SK-N-SH treated with all-trans-retinoic acid at 6 μM for 48 hours (cell line): ENCODE measurements around the gene OR8D2.
"Not testable (repeated sequence)": the region's sequence is repeated elsewhere in the genome, so short reads cannot be mapped to it uniquely, and the experiment has no call there.

Source experiments
- ATAC-seq: fragments of 200-7000 bp; cut with Tn5 transposase; 3 replicates; pipeline ENCODE4 v1.9.1; 2020; ENCODE audit warnings: mild to moderate bottlenecking, moderate library complexity
- BACH2 ChIP-seq: fragments of 250-450 bp; sonication (Bioruptor Pico); IDR thresholded peaks from 2 replicates; pipeline ENCODE4 v1.9.0; 2021; ENCODE audit warnings: mild to moderate bottlenecking, borderline replicate concordance
- CREB5 ChIP-seq: fragments of 250-450 bp; sonication (Bioruptor Pico); IDR thresholded peaks from 2 replicates; pipeline ENCODE4 v1.5.1; 2020; ENCODE audit warnings: low read depth, mild to moderate bottlenecking, moderate library complexity
- CSDC2 ChIP-seq: fragments of 250-450 bp; sonication (Bioruptor Pico); IDR thresholded peaks from 2 replicates; pipeline ENCODE4 v1.5.0; 2020; ENCODE audit warnings: mild to moderate bottlenecking, moderate library complexity
- CSRNP3 ChIP-seq: fragments of 250-450 bp; sonication (Bioruptor Pico); IDR thresholded peaks from 2 replicates; pipeline ENCODE4 v1.5.1; 2021; ENCODE audit warnings: mild to moderate bottlenecking, moderate library complexity
- ESRRG ChIP-seq: fragments of 250-450 bp; sonication (Bioruptor Pico); IDR thresholded peaks from 2 replicates; pipeline ENCODE4 v1.6.1; 2021; ENCODE audit warnings: mild to moderate bottlenecking
- GLIS3 ChIP-seq: fragments of 250-450 bp; sonication (Bioruptor Pico); IDR thresholded peaks from 2 replicates; pipeline ENCODE4 v1.5.0; 2020; ENCODE audit warnings: mild to moderate bottlenecking, moderate library complexity
- ISL1 ChIP-seq: fragments of 250-450 bp; sonication (Bioruptor Pico); IDR thresholded peaks from 2 replicates; pipeline ENCODE4 v2.1.2; 2022; ENCODE audit warnings: mild to moderate bottlenecking, moderate library complexity
- SNAI2 ChIP-seq: fragments of 250-450 bp; sonication (Bioruptor Pico); IDR thresholded peaks from 2 replicates; pipeline ENCODE4 v1.5.0; 2020; ENCODE audit warnings: mild to moderate bottlenecking, moderate library complexity
- TCF4 ChIP-seq: fragments of 250-450 bp; sonication (Bioruptor Pico); IDR thresholded peaks from 2 replicates; pipeline ENCODE4 v1.8.0; 2021; ENCODE audit warnings: mild to moderate bottlenecking, moderate library complexity, borderline replicate concordance
- TOX ChIP-seq: fragments of 250-450 bp; sonication (Bioruptor Pico); IDR thresholded peaks from 2 replicates; pipeline ENCODE4 v1.8.0; 2021; ENCODE audit warnings: mild to moderate bottlenecking, moderate library complexity, borderline replicate concordance
- ZC3H10 ChIP-seq: fragments of 250-450 bp; sonication (Bioruptor Pico); IDR thresholded peaks from 2 replicates; pipeline ENCODE4 v1.5.1; 2021; ENCODE audit warnings: mild to moderate bottlenecking, moderate library complexity
- ZFP30 ChIP-seq: fragments of 450-650 bp; formaldehyde crosslinking; IDR thresholded peaks from 2 replicates; pipeline ENCODE4 v1.5.0; 2022; ENCODE audit warnings: mild to moderate bottlenecking, moderate library complexity
- ZNF70 ChIP-seq: fragments of 450-650 bp; formaldehyde crosslinking; IDR thresholded peaks from 2 replicates; pipeline ENCODE4 v1.5.0; 2020; ENCODE audit warnings: mild to moderate bottlenecking, moderate library complexity
- ZNF8 ChIP-seq: fragments of 450-650 bp; formaldehyde crosslinking; IDR thresholded peaks from 2 replicates; pipeline ENCODE4 v1.5.0; 2020; ENCODE audit warnings: mild to moderate bottlenecking, moderate library complexity
- TF ChIP-seq, protein P1 (sequence below): fragments of 250-450 bp; sonication (Bioruptor Pico); IDR thresholded peaks from 2 replicates; pipeline ENCODE4 v1.8.0; 2020; ENCODE audit warnings: mild to moderate bottlenecking, moderate library complexity, borderline replicate concordance
- TF ChIP-seq, protein P2 (sequence below): fragments of 250-450 bp; sonication (Bioruptor Pico); IDR thresholded peaks from 2 replicates; pipeline ENCODE4 v1.5.0; 2020; ENCODE audit warnings: mild to moderate bottlenecking, moderate library complexity

Gene OR8D2

DNA sequence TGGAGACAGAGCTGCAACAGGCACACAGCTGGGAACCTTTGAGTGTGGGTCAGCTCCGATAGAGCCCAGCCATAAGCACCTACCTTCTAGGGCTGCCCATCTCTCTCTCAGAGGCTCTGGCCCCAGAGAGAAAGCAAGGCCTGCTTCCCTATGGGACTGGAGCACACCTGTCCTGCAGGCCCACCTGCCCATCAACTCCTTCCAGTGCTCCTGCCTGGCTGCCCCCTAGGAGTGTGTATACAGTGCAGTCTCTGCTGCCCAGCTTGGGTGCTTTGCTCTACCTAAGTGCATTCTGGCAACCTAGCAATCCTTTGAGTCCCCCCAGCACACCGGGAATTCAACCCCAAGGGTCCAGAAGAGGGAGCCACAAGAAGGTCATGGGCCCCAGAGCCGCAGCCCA lies 42.8 kb downstream of the OR8D2 start:
- no peak for ATAC-seq

DNA sequence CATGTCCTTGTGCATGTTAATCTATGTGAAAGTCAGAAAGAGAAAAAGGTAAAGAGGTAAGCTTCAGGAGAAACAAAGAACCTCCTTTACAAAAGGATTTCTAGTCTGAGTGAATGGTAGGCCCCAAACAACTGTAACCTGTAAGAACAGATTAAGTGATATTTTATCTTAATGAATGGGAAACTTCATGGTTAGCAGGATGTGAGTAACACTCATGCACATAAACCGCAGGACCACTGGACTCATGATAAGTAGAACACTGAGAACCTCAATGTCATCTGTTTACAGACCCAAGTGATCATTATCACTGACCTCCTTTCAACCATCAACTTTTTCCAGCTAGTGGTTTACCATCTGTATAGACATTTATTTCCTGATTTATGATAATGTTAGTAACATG lies 43.9 kb downstream of the OR8D2 start:
- ATAC-seq, result no peak
- no peak for TF ChIP-seq ESRRG (CRISPR knock-in tag)
- no peak for TF ChIP-seq CREB5
- TF ChIP-seq TOX, result no peak
- no peak for TF ChIP-seq ISL1 (CRISPR knock-in tag)
- TF ChIP-seq ZFP30 (CRISPR knock-in tag), result no peak
- TF ChIP-seq, protein P1, sequence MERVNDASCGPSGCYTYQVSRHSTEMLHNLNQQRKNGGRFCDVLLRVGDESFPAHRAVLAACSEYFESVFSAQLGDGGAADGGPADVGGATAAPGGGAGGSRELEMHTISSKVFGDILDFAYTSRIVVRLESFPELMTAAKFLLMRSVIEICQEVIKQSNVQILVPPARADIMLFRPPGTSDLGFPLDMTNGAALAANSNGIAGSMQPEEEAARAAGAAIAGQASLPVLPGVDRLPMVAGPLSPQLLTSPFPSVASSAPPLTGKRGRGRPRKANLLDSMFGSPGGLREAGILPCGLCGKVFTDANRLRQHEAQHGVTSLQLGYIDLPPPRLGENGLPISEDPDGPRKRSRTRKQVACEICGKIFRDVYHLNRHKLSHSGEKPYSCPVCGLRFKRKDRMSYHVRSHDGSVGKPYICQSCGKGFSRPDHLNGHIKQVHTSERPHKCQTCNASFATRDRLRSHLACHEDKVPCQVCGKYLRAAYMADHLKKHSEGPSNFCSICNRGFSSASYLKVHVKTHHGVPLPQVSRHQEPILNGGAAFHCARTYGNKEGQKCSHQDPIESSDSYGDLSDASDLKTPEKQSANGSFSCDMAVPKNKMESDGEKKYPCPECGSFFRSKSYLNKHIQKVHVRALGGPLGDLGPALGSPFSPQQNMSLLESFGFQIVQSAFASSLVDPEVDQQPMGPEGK, result no peak
- no peak for TF ChIP-seq TCF4 (CRISPR knock-in tag)
- TF ChIP-seq SNAI2, result no peak

More for the DNA sequence above, 42.8 kb downstream of the OR8D2 start:
- no peak for TF ChIP-seq CSDC2 (CRISPR knock-in tag)
- TF ChIP-seq CSRNP3 (CRISPR knock-in tag), result no peak
- no peak for TF ChIP-seq ZFP30 (CRISPR knock-in tag)
- TF ChIP-seq TCF4 (CRISPR knock-in tag), result no peak
- no peak for TF ChIP-seq GLIS3
- TF ChIP-seq ZC3H10, result no peak

GRCh38 chr11:124274000-124274399 lies 46.0 kb downstream of the OR8D2 start:
- TF ChIP-seq ZNF8, result no peak
- no peak for TF ChIP-seq TOX
- no peak for TF ChIP-seq ZNF70 (CRISPR knock-in tag)
- no peak for TF ChIP-seq BACH2 (CRISPR knock-in tag)
- no peak for TF ChIP-seq GLIS3
- TF ChIP-seq, protein P2, sequence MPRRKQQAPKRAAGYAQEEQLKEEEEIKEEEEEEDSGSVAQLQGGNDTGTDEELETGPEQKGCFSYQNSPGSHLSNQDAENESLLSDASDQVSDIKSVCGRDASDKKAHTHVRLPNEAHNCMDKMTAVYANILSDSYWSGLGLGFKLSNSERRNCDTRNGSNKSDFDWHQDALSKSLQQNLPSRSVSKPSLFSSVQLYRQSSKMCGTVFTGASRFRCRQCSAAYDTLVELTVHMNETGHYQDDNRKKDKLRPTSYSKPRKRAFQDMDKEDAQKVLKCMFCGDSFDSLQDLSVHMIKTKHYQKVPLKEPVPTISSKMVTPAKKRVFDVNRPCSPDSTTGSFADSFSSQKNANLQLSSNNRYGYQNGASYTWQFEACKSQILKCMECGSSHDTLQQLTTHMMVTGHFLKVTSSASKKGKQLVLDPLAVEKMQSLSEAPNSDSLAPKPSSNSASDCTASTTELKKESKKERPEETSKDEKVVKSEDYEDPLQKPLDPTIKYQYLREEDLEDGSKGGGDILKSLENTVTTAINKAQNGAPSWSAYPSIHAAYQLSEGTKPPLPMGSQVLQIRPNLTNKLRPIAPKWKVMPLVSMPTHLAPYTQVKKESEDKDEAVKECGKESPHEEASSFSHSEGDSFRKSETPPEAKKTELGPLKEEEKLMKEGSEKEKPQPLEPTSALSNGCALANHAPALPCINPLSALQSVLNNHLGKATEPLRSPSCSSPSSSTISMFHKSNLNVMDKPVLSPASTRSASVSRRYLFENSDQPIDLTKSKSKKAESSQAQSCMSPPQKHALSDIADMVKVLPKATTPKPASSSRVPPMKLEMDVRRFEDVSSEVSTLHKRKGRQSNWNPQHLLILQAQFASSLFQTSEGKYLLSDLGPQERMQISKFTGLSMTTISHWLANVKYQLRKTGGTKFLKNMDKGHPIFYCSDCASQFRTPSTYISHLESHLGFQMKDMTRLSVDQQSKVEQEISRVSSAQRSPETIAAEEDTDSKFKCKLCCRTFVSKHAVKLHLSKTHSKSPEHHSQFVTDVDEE (CRISPR knock-in tag), result no peak
- no peak for TF ChIP-seq CREB5
- TF ChIP-seq, protein P1, result no peak
- ATAC-seq, result no peak

DNA sequence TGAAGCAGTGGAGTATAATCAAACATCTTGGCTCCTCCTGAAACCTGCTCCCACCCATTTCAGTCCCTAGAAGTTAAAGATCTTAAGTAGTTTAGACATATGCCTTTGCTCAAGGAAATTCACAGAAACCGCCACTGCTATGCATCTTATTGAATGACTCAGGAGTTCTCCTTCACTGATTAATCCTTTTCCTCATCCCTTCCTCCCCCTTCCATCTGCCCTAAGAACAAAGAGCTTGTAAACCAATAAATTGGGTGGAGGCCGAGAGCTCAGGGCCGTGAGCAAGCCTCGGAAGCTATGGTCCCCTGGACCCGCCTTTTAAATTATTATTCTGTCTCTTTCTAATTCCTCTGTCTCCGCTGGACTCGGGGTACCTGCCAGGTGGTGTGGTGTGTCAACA lies 49.1 kb downstream of the OR8D2 start:
- not testable (repeated sequence) for ATAC-seq
